Fibroblast of lung (primary cell): ENCODE measurements around the gene DNAI7. TPM values are rescaled to one million over a fixed set of nuclear protein-coding genes. Genes with fewer than 3 reads are reported as not detected.

Experiments used
- DNase-seq, 2 donors: peaks; one replicate each; pipeline versions ENCODE4 v3.0.0 to v3.0.0-alpha.2; 2010; ENCODE audit warnings: low read depth in 2 of 2
- H2AFZ ChIP-seq: 2 replicates; pipeline ENCODE4 v1.5.1; 2012; ENCODE audit warnings: low read length, control low read depth, inconsistent platforms
- H3K27ac ChIP-seq: 2 replicates; pipeline ENCODE4 v1.5.1; 2011; ENCODE audit warnings: low read length, control low read depth; ENCODE audit not compliant: insufficient read depth
- H3K27me3 ChIP-seq: 2 replicates; pipeline ENCODE4 v1.5.1; 2011; ENCODE audit warnings: mild to moderate bottlenecking, low read length; ENCODE audit not compliant: control insufficient read depth, insufficient read depth
- H3K36me3 ChIP-seq: 2 replicates; pipeline ENCODE4 v1.5.1; 2011; ENCODE audit warnings: low read length; ENCODE audit not compliant: control insufficient read depth, insufficient read depth
- H3K4me1 ChIP-seq: 2 replicates; pipeline ENCODE4 v1.5.1; 2011; ENCODE audit warnings: low read length; ENCODE audit not compliant: control insufficient read depth, insufficient read depth; ENCODE audit errors: extremely low read depth
- H3K4me2 ChIP-seq: 2 replicates; pipeline ENCODE4 v1.5.1; 2011; ENCODE audit warnings: low read length, control low read depth; ENCODE audit not compliant: insufficient read depth; ENCODE audit errors: extremely low read depth
- H3K4me3 ChIP-seq, 4 experiments: fragments of 200-600 bp in 1 of 4; sonication (generic) in 1 of 4; replicated peaks in 1 of 4; 2 replicates each; pipeline ENCODE4 v1.5.1; 2011 to 2016; ENCODE audit warnings: low read length in 4 of 4, low read depth in 3 of 4, mild to moderate bottlenecking in 3 of 4, control low read depth in 2 of 4, inconsistent platforms in 1 of 4, mixed read lengths in 1 of 4; ENCODE audit not compliant: insufficient read depth in 1 of 4; ENCODE audit errors: control extremely low read depth in 1 of 4
- H3K79me2 ChIP-seq: 2 replicates; pipeline ENCODE4 v1.5.1; 2012; ENCODE audit warnings: mild to moderate bottlenecking, low read length, inconsistent platforms; ENCODE audit not compliant: control insufficient read depth, insufficient read depth
- H3K9ac ChIP-seq: 2 replicates; pipeline ENCODE4 v1.5.1; 2011; ENCODE audit warnings: mild to moderate bottlenecking, low read length, control low read depth; ENCODE audit not compliant: insufficient read depth
- H3K9me3 ChIP-seq: 2 replicates; pipeline ENCODE4 v1.5.1; 2012; ENCODE audit warnings: low read depth, low read length; ENCODE audit not compliant: control insufficient read depth, insufficient read depth
- H4K20me1 ChIP-seq: 2 replicates; pipeline ENCODE4 v1.5.1; 2011; ENCODE audit warnings: low read length; ENCODE audit not compliant: control insufficient read depth, insufficient read depth; ENCODE audit errors: extremely low read depth
- CTCF ChIP-seq, 2 donors: IDR thresholded peaks in 1 of 2; conservative IDR thresholded peaks in 1 of 2; 1 replicate in 1 of 2; 2 replicates in 1 of 2; pipeline ENCODE4 v1.5.1; 2011 to 2012; ENCODE audit warnings: low read length in 2 of 2, control low read depth in 1 of 2, inconsistent platforms in 1 of 2, low read depth in 1 of 2, mild to moderate bottlenecking in 1 of 2
- EZH2 ChIP-seq: IDR thresholded peaks from 2 replicates; pipeline ENCODE4 v1.5.1; 2012; ENCODE audit warnings: low read length, control low read depth, mild to moderate bottlenecking; ENCODE audit errors: missing control alignments
- polyA plus RNA-seq, 2 donors: library from polyadenylated mRNA; depleted of rRNA in 1 of 2; stranded (reverse) in 1 of 2; unstranded in 1 of 2; fragments of >200 nt; gene quantifications; 2 replicates each; pipeline ENCODE4 v1.2.1, GENCODE V29; 2011 to 2012; ENCODE audit warnings: missing spikeins in 1 of 2
- total RNA-seq: library from RNA; depleted of rRNA; stranded (reverse); fragments of >200 nt; gene quantifications from 2 replicates; pipeline ENCODE4 v1.2.1, GENCODE V29; 2014

Gene DNAI7
- total and polyA plus RNA-seq, 2 donors (not counting 1 experiment from before 2014, with no cell fraction given), result 0.17 to 0.23 TPM

- no peaks in the 10 kb centered on the region for H3K4me1 ChIP-seq
Measured at GRCh38 chr12:25083211-25083610, 111.7 kb downstream of the DNAI7 start.

GRCh38 chr12:25082628-25083027, 112.3 kb downstream of the DNAI7 start:
- no peak for TF ChIP-seq EZH2
- no peak for TF ChIP-seq CTCF (conservative IDR thresholded peaks at IDR 0.05 in 1 of 2, IDR thresholded peaks at IDR 0.05 in 1 of 2; ENCODE audit: low read depth in 1 of 2, low read length in 2 of 2)
- no peak for DNase-seq
- no peaks in the 10 kb centered on the region for H3K79me2 ChIP-seq

More at GRCh38 chr12:25083211-25083610, 111.7 kb downstream of the DNAI7 start:
- DNase-seq, result no peak
- H3K9ac ChIP-seq, result no peak overlapping the region
- no peaks in the 10 kb centered on the region for H3K9me3 ChIP-seq
- TF ChIP-seq CTCF (conservative IDR thresholded peaks at IDR 0.05 in 1 of 2, IDR thresholded peaks at IDR 0.05 in 1 of 2; ENCODE audit: low read depth in 1 of 2, low read length in 2 of 2) (no peak), EZH2 (no peak)
- no peak overlapping the region for H3K27ac ChIP-seq
- H3K4me2 ChIP-seq, result no peak overlapping the region
- no peaks in the 10 kb centered on the region for H3K79me2 ChIP-seq
- no peaks in the 10 kb centered on the region for H3K36me3 ChIP-seq
- no peak overlapping the region for H3K4me3 ChIP-seq
- H2AFZ ChIP-seq, result no peak overlapping the region
- H4K20me1 ChIP-seq, result no peaks in the 10 kb centered on the region
- H3K27me3 ChIP-seq, result no peaks in the 10 kb centered on the region

GRCh38 chr12:25079393-25079792, 115.6 kb downstream of the DNAI7 start:
- no peak overlapping the region for H3K4me2 ChIP-seq
- no peak overlapping the region for H3K9ac ChIP-seq
- H4K20me1 ChIP-seq, result no peaks in the 10 kb centered on the region
- no peak for DNase-seq
- H3K27ac ChIP-seq, result no peak overlapping the region
- no peaks in the 10 kb centered on the region for H3K9me3 ChIP-seq
- TF ChIP-seq EZH2, result no peak
- TF ChIP-seq CTCF (conservative IDR thresholded peaks at IDR 0.05 in 1 of 2, IDR thresholded peaks at IDR 0.05 in 1 of 2; ENCODE audit: low read depth in 1 of 2, low read length in 2 of 2), result no peak
- H3K4me1 ChIP-seq, result no peaks in the 10 kb centered on the region
- no peaks in the 10 kb centered on the region for H3K36me3 ChIP-seq
- no peak overlapping the region for H2AFZ ChIP-seq
- H3K79me2 ChIP-seq, result no peaks in the 10 kb centered on the region
- no peaks in the 10 kb centered on the region for H3K27me3 ChIP-seq
- H3K4me3 ChIP-seq, result no peak overlapping the region

More at GRCh38 chr12:25082628-25083027, 112.3 kb downstream of the DNAI7 start:
- Histone ChIP-seq H3K27me3 (no peaks in the 10 kb centered on the region), H4K20me1 (no peaks in the 10 kb centered on the region), H3K4me1 (no peaks in the 10 kb centered on the region), H3K27ac (no peak overlapping the region), H3K9me3 (no peaks in the 10 kb centered on the region), H3K4me2 (no peak overlapping the region), H3K4me3 (no peak overlapping the region), H3K36me3 (no peaks in the 10 kb centered on the region), H3K9ac (no peak overlapping the region), H2AFZ (no peak overlapping the region)
